Embryonic facial prominence (tissue), 1 donor: ENCODE results near the gene STK36.

Source experiments
- DNase-seq: peaks from one replicate; pipeline ENCODE4 v3.0.0-alpha.2; 2016; ENCODE audit errors: extremely low spot score

STK36 gene

DNA sequence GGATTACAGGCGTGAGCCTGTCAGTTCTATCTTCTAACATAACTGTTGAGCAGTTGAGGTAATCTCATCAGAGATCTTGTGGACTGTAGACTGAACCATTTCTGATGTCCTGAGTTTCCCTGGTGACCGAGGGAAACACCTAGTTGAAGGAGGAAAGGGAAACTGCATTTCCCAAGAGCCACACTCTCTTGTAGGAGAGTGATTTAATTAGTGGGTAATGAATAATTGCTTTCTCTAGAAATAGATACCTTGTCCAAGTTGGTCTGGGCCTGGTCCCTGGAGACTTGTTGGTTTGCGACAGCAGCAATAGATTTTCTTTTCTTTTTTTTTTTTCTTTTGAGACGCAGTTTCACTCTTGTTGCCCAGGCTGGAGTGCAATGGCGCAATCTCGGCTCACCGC, 46.2 kb downstream of the STK36 start:
- DNase-seq = no peak

DNA sequence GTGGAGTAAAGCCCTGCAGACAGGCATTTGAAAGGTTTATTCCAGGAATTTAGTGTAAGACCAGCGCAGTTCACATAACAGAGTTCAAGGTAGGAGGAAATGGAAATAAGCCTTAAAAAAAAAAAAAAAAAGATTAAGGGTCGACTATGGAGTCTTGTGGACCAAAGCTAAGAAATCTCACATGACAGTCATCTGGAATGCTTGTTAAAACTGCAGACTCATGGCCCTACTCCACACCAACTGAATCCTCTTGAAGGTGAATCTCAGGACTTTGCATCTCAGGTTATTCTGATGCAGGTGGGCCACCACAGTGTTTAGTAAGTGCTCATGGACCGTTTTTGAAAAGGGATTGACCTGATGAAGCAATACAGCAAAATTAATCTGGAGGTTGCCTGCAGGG, 47.6 kb downstream of the STK36 start:
- DNase-seq = no peak

DNA sequence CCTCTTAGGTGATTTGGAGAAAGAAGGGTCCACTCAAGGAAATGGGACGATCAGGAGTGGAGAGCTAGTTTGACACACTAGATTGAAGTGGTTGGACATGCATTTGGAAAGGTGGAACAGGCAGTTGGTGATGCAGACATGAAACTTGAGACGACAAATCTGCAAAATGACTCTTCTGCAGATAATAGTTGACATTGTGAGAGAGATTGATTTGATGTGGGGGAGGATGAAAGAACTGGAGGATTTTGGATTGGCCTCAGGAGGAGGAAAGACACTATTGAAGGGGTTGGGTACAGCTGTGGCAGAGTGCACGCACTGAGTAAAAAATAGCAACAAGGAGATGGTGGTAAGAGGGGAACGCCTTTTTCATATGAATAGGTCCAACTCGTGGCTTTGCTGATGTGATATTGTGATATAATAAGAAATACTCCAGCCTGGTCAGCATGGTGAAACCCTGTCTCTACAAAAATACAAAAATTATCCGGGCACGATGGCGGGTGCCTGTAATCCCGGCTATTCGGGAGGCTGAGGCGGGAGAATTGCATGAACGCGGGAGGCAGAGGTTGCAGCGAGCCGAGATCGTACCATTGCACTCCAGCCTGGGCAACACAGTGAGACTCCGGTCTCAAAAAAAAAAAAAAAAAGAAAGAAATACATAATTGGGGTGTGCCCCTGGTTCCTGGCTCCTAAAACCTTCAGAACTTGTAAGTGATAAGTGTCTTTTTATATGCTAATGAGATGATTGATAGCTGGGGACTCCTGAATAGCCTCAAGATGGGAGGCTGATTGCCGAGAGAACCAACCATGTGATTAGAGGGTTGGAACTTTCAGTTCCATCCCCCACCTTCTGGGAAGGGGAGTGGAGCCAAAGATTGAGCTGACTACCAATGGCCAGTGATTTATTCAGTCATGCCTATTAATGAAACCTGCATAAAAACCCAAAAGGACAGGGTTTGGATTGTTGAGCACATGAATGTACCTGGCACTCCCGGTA, 48.5 kb downstream of the STK36 start:
- DNase-seq = no peak

DNA sequence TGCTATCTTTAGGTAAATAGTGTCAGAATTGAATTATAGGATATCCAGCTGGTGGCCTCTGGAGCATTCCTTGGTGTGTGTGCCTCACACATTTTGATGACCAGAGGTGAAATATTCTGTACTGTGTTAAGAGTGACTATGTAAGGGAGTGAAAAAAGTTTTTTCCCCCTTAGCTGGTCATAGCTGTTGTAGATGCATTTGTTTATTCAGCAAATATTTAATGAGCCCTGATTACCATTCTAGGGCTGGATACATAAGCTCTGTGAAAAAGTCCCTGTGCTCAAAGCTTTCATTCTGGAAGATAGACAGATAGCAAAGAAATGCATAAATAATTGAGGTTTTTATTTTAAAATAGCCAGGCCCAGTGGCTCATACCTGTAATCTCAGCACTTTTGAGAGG, 49.6 kb downstream of the STK36 start:
- DNase-seq = no peak

DNA sequence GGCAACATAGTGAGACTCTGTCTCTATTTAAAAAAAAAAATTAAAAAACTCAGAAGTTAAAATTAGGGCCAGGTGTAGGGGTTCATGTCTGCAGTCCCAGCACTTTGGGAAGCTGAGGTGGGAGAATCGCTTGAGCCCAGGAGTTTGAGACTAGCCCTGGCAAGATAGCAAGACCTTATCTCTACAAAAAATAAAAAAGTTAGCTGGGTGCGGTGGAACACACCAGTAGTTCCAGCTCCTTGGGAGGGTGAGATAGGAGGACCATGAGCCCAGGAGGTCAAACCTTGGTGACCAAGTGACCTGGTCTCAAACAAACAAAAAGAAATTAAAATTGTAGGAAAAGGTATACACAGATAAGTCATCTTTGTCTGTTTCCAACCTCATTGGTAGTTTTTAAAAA, 50.0 kb downstream of the STK36 start:
- DNase-seq = no peak

DNA sequence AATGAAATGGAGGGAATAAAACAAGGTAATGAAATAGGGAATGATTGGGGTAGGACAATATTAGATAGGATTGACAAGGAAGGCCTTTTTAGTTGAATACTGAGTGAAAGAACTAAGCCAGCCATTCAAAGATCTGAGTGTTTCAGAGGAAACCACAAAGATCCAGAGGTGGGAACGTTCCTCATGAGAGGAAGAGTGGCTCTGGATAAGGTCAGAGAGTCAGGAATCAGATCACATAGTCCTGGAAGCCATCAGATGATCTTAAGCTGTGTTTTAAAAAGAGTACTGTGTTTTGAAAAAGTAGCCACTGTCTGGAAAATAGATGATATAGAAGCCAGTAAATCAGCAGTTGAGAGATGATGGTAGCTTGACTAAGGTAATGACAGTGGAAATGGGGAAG, 50.5 kb downstream of the STK36 start:
- DNase-seq = no peak

DNA sequence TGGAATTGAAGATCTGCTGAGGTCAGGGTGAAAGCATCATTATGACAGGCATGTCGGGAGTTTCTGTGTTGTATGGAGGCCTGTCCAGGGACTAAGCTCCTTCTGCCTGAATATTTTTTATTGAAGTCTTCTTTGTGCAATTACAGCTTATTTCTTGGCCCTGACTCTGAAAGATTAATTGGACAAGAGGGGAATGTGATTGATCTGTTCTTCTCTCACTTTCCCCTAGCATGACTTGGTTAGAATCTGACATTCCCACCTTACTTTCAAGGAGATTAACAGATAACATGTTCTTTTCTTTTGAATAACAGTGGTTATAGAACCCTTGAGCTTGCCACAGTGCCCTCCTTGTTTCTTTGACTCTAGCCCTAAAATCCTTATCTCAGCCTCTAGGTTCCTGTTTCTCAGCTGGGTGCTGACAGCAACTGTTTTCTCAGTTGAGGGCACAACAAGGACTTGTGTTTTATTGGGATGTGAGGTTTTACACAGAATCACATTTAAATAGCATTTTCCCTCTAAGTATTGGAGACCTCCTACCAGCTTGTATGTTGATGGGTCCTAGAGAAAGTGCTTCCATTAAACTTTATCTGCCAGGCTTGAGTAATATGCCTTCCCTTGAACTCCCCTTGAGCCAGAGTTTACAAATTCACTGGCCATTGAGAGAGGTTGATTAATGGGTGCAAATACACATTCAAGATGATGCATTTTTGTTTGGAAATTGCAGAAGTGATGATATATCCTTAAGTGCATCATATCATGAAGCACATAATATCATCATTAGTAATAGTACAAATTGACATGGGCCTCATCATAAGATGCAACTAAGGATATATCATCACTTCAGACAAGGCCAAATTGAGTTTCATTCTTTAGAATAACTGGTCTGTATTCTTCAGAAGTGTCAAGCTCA, 51.2 kb downstream of the STK36 start:
- no peak for DNase-seq

DNA sequence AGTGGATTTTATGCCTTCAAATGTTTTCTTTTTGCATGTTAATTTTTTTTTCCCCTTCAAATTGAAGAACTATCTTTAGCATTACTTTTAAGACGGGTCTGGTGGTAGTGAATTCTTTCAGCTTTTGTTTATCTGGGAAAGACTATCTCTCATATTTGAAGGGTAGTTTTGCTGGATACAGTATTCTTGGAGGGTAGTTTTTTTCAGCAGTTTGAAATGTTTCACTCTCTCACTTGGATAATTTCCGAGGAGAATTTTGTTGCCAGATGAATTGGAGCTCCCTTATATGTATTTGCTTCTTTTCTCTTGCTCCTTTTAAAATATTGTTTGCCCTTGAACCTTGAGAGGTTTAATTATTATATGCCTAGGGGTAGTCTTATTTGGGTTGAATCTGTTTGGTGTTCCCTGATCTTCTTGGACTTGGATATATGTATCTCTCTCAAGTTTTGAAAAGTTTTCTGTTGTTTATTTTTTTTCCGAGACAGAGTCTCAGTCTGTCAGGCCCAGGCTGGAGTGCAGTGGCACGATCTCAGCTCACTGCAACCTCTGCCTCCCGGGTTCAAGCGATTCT, 54.2 kb downstream of the STK36 start:
- no peak for DNase-seq

DNA sequence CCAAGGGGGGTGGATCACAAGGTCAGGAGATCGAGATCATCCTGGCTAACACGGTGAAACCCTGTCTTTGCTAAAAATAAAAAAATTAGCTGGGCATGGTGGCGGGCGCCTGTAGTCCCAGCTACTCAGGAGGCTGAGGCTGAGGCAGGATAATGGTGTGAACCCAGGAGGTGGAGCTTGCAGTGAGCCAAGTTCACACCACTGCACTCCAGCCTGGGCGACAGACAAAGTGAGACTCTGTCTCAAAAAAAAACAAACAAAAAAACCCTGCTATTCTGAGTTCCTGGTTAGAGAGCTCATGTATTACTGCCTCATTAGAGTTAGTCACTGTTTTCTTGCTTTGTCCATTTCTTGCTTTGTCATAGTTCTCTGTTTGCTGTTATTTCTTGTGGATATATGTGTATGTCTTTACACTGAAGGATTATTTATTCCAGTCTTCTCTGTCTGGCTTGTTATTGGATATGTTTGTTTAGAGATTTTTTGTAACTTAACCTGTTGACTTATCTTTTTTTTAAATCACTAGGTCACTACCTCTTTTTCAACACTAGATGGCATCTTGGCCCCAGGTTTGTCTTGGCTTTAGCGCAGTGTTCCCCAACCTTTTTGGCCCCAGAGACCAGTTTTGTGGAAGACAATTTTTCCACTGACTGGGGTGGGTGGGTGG, 55.7 kb downstream of the STK36 start:
- no peak for DNase-seq

DNA sequence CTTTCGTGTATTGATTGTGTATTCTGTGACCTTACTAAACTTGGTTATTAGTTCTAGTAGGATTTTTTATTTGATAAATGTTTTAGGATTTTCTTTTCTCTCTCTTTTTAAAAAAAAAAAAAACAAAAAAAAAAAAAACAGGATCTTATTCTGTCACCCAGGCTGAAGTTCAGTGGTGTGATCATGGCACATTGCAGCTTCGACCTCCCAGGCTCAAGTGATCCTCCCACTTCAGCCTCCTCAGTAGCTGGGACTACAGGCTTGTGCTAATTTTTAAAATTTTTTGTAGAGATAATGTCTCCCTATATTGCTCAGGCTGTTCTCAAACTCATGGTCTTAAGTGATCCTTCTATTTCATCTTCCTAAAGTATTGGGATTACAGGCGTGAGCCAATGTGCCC, 57.8 kb downstream of the STK36 start:
- no peak for DNase-seq

DNA sequence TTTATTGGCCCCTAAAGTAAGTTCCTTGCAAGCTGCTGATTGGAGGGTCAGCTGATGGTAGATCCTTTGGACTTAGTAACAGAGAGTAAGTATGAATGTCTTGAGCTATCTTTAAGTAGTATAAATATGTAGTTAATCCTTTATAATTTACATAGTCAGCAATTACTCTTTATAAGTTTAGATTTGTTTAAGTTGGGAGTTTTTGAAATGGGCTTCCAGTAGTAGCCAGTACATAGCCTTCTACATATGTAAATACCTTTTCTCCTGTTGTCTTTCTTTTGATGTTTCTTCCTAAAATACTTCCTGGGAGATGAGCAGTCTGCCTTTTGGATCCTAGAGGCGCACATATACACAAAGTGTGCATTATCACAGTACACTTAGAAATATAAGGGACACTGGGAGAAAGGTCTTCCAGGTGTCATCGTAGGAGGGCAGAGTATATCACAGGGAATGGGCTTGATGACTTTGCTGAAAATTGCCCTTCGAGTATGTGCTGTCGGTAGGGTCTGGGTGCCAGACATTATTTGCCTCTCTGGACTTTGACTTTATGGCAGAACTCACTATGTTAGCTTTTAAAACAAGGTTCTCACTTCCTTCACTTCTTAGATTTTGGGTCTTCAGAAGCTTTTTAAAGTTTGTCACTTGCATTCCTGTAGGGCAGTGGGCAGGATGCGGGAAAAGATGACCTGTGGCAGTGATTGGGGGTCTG, 60.3 kb downstream of the STK36 start:
- no peak for DNase-seq

DNA sequence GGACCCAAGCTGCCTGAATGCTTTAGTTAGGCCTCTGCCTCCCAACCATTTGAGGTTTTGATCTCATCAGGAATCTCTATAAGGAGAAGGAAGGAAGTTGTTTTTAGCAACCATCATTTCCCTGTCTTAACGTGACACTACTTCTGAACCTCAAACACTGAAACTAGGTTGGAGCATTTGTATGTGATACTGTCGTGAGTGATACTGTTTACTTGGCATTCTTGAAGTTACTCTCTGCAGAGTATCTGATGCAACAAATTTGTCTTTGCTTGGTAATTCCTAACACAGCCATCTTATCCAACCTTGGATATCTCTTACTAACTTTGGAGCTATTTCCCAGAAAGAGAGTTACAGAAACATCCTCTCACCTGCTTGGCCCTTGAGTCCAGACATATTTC, 60.9 kb downstream of the STK36 start:
- no peak for DNase-seq

DNA sequence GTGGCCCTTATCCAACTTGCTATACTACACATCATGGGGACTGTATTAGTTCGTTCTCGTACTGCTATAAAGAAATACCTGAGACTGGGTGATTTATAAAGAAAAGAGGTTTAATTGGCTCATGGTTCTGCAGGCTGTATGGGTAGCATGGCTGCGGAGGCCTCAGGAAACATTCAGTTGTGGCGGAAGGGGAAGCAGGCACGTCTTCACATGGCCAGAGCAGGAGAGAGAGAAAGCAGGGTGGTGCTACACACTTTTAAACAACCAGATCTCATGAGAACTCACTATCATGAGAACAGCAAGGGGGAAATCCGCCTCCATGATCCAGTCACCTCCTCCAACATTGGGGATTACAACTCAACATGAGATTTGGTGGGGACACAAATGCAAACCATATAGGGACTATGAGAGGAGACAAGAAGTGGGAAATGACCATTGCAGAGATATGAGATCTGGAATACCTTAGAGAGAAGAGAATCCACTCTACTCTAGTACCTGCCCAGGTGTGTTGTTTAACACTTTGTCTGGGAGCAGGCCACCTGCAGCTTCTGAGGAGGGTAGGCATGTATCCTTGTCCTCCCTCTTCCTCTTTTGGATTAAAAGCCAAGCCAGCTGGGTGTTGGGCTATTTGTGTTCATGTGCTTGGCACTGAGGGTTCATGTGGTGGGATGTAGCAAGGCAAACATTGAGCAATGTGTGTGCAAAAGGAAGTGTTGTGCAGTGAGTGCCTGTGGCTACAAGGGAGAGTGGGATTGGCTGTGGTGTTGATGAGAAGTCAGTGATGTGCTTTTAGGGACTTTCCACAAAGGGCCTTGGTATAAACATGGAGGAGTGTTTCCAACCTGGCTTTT, 61.5 kb downstream of the STK36 start:
- no peak for DNase-seq

DNA sequence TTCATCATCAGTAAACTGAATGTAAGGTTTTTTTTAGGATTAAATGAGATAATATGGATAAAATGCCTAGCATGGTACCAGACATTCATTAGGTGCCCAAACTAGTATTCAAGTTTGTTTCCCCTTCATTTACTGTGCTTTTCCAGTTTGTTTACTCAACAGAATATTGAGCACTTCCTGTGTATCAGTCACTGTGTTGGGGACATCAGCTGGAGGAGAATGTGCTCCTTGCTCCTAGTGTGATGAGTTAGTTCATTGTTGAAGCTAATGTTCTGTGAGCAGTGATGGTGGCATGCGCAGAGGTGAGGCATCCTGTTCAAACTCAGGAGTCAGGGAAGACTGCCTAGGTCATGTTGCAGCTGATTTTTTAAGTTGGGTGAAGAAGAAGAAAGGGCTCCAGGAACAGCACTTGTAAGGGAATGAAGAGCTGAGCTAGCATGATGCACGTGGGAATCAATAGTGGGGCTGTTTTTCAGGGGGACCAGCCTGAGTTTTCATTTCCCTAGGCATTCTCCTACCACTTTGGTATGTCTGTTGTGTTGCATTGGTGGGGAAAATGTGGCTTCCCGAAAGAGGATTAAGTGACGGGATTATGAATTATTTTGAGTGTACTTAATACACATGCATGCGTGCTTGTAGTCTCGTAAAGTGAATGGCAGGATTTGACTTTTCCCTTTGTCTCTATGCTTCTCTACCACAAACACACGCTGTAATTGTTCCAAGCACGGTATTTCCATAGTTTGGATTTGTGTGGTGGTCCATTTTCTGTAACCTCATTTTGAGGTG, 62.5 kb downstream of the STK36 start:
- no peak for DNase-seq

DNA sequence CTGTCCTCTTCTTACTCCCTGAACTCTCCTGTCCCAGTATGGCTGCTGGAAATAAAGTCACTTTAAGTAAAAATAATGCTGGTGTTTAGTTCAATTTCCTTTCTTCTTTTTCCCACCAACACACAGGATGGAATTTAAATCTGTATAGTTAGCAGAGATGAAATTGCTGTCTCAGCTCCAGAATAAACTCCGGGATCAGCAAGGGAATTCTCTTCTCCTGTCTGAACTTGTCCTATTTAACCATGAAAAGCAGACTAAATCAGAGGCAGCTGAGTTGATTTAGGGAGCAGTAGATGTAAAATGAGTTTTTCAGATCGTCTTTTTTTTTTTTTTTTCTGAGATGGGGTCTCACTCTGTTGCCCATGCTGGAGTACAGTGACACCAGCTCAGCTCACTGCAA, 64.6 kb downstream of the STK36 start:
- DNase-seq = no peak

DNA sequence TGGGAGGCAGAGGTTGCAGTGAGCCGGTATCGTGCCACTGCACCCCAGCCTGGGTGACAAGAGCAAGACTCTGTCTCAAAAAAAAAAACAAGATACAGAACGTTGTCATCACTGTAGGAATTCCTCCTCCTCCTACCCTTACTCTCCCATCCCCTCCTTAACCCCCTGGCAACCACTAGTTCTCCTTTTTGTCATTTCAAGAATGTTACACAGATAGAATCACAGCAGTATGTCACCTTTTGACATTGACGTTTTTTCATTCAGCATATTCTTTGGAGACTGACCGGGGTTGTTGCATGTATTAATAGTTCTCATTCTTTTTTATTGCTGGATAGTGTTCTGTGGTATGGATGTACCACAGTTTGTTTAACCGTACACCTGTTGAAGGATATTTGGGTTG, 71.2 kb downstream of the STK36 start:
- no peak for DNase-seq

DNA sequence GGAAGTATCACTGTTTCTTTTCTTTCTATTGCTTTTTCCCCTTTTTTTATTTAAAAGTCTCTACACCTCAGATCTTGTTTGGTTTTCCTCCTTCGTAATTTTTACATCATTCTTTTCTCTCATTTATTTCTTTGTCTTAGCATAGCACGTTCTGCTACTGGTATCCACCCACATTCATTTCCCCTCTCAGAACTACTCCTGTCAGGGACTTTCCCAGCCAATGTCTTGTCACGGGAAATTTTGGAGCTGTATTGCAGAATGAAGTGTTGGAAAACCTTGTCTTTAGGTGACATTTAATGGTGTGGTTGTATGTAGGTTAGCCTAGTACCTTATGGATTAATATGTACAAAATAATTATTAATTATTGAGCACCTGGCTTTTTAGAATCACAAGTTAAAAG, 72.7 kb downstream of the STK36 start:
- DNase-seq = no peak

DNA sequence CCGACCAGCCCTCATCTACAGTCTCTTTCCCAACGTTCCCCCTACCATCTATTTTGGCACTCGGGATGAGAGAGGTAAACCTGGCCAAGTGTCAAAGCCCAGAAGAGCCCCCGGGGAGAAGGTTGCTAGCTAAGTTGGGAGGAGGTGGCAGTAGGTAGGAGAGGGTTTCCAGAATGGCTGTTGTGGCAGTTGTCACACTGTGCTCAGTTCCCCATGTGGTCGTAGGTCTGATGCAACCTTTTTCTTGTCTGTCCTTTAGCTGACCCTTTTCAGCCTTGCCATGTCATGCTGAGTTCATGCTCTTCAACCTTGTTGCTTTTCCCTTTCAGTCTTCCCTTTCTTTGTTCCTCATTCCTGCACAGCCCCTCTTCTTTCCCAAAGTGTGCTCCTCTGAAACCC, 73.3 kb downstream of the STK36 start:
- no peak for DNase-seq
